ENCODE results near the gene PHC3. TPM values are rescaled to one million over a fixed set of nuclear protein-coding genes. Genes with fewer than 3 reads are reported as not detected.

Gene PHC3
- total RNA-seq, 2 donors from 2014 or later = 22.9 to 27.5 TPM

DNA sequence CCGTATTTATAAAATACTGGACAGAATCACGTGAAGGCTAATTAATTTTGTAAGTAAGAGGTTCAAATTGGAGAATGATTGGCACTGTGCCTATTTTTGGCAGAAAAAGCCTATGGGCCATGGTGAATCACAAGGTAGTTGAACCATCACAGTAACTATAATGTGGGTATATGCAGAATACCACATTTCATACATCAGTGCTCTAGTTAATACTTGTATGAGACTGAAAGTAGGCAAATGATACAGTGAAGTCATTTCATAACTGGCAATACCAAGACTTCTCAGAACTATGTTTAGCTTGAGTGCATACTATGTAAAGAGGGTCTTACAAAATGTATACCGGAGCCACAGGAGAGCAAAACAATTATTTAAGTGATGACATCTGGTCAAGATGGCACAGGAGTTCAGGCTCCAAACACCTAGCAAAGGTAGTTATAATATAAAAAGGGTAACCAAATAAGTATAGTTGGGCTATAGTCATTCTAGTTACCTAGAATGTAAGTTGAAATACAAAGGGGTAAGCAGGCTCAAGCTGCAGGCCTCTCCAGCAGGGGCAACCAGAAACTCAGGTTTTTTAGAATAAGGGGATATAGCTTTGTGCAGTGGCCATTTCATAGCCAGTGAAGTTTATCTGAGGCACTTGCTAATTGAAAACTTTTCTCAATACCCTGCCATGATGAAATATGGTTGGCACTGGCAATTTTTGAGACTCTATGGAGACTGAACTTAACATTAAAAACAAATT is 124.7 kb downstream of the PHC3 start:
- DNase-seq = no peak

DNA sequence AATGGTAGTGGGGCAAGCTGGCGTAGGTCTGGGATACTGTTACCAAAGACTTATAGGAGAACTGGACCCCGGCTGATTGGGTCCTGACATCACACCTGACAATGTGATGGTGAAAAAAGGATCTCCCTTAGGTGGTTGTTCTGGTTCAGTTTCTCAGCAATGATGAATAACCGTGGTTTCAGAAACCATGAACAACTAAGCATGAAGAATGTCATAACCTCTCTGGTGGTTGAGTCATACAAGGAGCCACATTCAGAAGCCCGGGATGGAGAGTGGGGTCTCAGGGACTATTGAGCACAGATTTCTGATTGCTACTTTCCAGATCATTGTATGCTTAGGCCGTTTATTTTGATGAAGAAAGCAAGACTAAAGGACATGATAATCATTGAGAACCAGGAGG is 126.3 kb downstream of the PHC3 start:
- Histone ChIP-seq H3K9ac (ENCODE audit: extremely low read depth, low read length, poor library complexity, severe bottlenecking) (no peak overlapping the region), H3K4me3 (ENCODE audit: low read length) (no peak overlapping the region), H3K36me3 (ENCODE audit: control insufficient read depth, insufficient read depth, low read length) (no peaks in the 10 kb centered on the region), H3K4me1 (ENCODE audit: control insufficient read depth, insufficient read depth, low read length) (no peaks in the 10 kb centered on the region), H3K27me3 (ENCODE audit: control insufficient read depth, insufficient read depth, low read length, poor library complexity, severe bottlenecking) (no peaks in the 10 kb centered on the region), H3K9me3 (ENCODE audit: control insufficient read depth, low read length) (no peaks in the 10 kb centered on the region), H3K27ac (ENCODE audit: low read depth, low read length) (no peak overlapping the region)
- Mint-ChIP-seq H3K4me1 (peaks cover 12% of the 10 kb centered on the region), H3K9me3 (no peaks in the 10 kb centered on the region), H3K27me3 (ENCODE audit: insufficient read depth) (no peaks in the 10 kb centered on the region), H3K36me3 (ENCODE audit: low read depth) (peaks cover 6% of the 10 kb centered on the region), H3K27ac (no peak overlapping the region), H3K4me3 (no peak overlapping the region)
- DNase-seq = no peak
- TF ChIP-seq, protein P1, sequence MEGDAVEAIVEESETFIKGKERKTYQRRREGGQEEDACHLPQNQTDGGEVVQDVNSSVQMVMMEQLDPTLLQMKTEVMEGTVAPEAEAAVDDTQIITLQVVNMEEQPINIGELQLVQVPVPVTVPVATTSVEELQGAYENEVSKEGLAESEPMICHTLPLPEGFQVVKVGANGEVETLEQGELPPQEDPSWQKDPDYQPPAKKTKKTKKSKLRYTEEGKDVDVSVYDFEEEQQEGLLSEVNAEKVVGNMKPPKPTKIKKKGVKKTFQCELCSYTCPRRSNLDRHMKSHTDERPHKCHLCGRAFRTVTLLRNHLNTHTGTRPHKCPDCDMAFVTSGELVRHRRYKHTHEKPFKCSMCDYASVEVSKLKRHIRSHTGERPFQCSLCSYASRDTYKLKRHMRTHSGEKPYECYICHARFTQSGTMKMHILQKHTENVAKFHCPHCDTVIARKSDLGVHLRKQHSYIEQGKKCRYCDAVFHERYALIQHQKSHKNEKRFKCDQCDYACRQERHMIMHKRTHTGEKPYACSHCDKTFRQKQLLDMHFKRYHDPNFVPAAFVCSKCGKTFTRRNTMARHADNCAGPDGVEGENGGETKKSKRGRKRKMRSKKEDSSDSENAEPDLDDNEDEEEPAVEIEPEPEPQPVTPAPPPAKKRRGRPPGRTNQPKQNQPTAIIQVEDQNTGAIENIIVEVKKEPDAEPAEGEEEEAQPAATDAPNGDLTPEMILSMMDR (conservative IDR thresholded peaks at IDR 0.05) = no peak
- 88 to 89% methylated on average over 5 of the region's 5 CpGs for WGBS, 2 experiments (ENCODE audit: insufficient coverage in 1 of 2, insufficient read length in 1 of 2)

More for the DNA sequence above, 124.7 kb downstream of the PHC3 start:
- H3K27me3 ChIP-seq (ENCODE audit: control insufficient read depth, insufficient read depth, low read length, poor library complexity, severe bottlenecking) = no peaks in the 10 kb centered on the region
- WGBS, 2 experiments (ENCODE audit: insufficient coverage in 1 of 2, insufficient read length in 1 of 2) = 92 to 97% methylated on average over 3 of the region's 3 CpGs
- Mint-ChIP-seq H3K27me3 (ENCODE audit: insufficient read depth) (no peaks in the 10 kb centered on the region), H3K27ac (no peak overlapping the region), H3K4me3 (no peak overlapping the region), H3K4me1 (peaks cover 12% of the 10 kb centered on the region), H3K9me3 (no peaks in the 10 kb centered on the region), H3K36me3 (ENCODE audit: low read depth) (peaks cover 6% of the 10 kb centered on the region)
- TF ChIP-seq, protein P1 (conservative IDR thresholded peaks at IDR 0.05) = no peak
- H3K27ac ChIP-seq (ENCODE audit: low read depth, low read length) = no peak overlapping the region
- H3K9me3 ChIP-seq (ENCODE audit: control insufficient read depth, low read length) = no peaks in the 10 kb centered on the region
- H3K9ac ChIP-seq (ENCODE audit: extremely low read depth, low read length, poor library complexity, severe bottlenecking) = no peak overlapping the region
- H3K36me3 ChIP-seq (ENCODE audit: control insufficient read depth, insufficient read depth, low read length) = no peaks in the 10 kb centered on the region
- H3K4me1 ChIP-seq (ENCODE audit: control insufficient read depth, insufficient read depth, low read length) = no peaks in the 10 kb centered on the region
- no peak overlapping the region for H3K4me3 ChIP-seq (ENCODE audit: low read length)

DNA sequence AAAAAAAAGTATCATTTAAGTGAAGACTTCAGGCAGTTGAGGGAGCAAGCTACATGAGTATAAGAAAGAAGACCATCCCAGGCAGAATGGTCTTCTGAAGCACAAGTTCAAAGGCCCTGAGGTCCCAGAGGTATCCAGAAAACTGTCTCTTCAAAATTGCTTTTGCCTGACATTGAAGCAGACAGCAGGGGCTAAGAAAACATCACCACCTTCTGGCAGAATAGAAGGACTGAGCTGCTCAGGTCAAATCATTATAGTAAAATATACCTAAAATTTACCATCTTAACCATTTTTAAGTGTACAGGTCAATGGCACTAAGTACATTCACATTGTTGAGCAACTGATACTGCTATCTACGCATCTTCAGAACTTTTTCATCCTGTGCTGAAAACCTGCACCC is 127.3 kb downstream of the PHC3 start:
- Histone ChIP-seq H3K27me3 (ENCODE audit: control insufficient read depth, insufficient read depth, low read length, poor library complexity, severe bottlenecking) (no peaks in the 10 kb centered on the region), H3K9ac (ENCODE audit: extremely low read depth, low read length, poor library complexity, severe bottlenecking) (no peak overlapping the region), H3K9me3 (ENCODE audit: control insufficient read depth, low read length) (no peaks in the 10 kb centered on the region), H3K4me1 (ENCODE audit: control insufficient read depth, insufficient read depth, low read length) (no peaks in the 10 kb centered on the region), H3K4me3 (ENCODE audit: low read length) (no peak overlapping the region), H3K27ac (ENCODE audit: low read depth, low read length) (no peak overlapping the region), H3K36me3 (ENCODE audit: control insufficient read depth, insufficient read depth, low read length) (no peaks in the 10 kb centered on the region)
- Mint-ChIP-seq H3K9me3 (no peaks in the 10 kb centered on the region), H3K4me3 (no peak overlapping the region), H3K27ac (no peak overlapping the region), H3K27me3 (ENCODE audit: insufficient read depth) (no peaks in the 10 kb centered on the region), H3K4me1 (peaks cover 5% of the 10 kb centered on the region), H3K36me3 (ENCODE audit: low read depth) (peaks cover 6% of the 10 kb centered on the region)
- WGBS, 2 experiments (ENCODE audit: insufficient coverage in 1 of 2, insufficient read length in 1 of 2) = 90 to 94% methylated on average over 1 of the region's 1 CpG
- DNase-seq = no peak
- TF ChIP-seq, protein P1 (conservative IDR thresholded peaks at IDR 0.05) = peak; percentile 64
